ENCODE measurements around the gene POF1B.

Gene POF1B

GRCh38 chrX:85243155-85243554, 136.3 kb downstream of the POF1B start:
- DNase-seq, result peak in 1 of 2 experiments; percentile 13
